Smooth muscle cell (in vitro differentiated cells): ENCODE data around the gene EGFR. TPM values are rescaled to one million over a fixed set of nuclear protein-coding genes. Genes with fewer than 3 reads are reported as not detected.

Source experiments
- DNase-seq: peaks from one replicate; lab custom pipeline; 2025; ENCODE audit not compliant: unreplicated experiment; lab: John Stamatoyannopoulos, UW
- H2AFZ ChIP-seq: fragments of 200-600 bp; sonication (generic); 2 replicates; pipeline ENCODE4 v1.6.0; 2016; ENCODE audit warnings: antibody characterized with exemption, low read depth, mild to moderate bottlenecking
- H3F3A ChIP-seq: fragments of 200-600 bp; sonication (generic); 2 replicates; pipeline ENCODE4 v1.6.0; 2017; ENCODE audit warnings: antibody characterized with exemption, low read depth
- H3K27ac ChIP-seq: fragments of 200-600 bp; sonication (generic); 2 replicates; pipeline ENCODE4 v1.5.1; 2016; ENCODE audit warnings: low read depth, mild to moderate bottlenecking
- H3K27me3 ChIP-seq: fragments of 200-600 bp; sonication (generic); 2 replicates; pipeline ENCODE4 v1.6.1; 2016; ENCODE audit warnings: low read depth, mild to moderate bottlenecking
- H3K36me3 ChIP-seq: fragments of 200-600 bp; sonication (generic); 2 replicates; pipeline ENCODE4 v1.5.1; 2016; ENCODE audit warnings: low read depth
- H3K4me1 ChIP-seq: fragments of 200-600 bp; sonication (generic); 2 replicates; pipeline ENCODE4 v1.5.1; 2016; ENCODE audit warnings: low read depth
- H3K4me2 ChIP-seq: fragments of 200-600 bp; sonication (generic); 2 replicates; pipeline ENCODE4 v1.6.0; 2016; ENCODE audit warnings: mild to moderate bottlenecking
- H3K4me3 ChIP-seq: fragments of 200-600 bp; sonication (generic); 2 replicates; pipeline ENCODE4 v1.5.1; 2016; ENCODE audit warnings: mild to moderate bottlenecking
- H3K79me2 ChIP-seq: fragments of 200-600 bp; sonication (generic); 2 replicates; pipeline ENCODE4 v1.6.0; 2016; ENCODE audit warnings: low read depth, mild to moderate bottlenecking
- H3K9ac ChIP-seq: fragments of 200-600 bp; sonication (generic); 2 replicates; pipeline ENCODE4 v1.6.0; 2016; ENCODE audit warnings: low read depth
- H3K9me3 ChIP-seq: fragments of 200-600 bp; sonication (generic); replicated peaks from 2 replicates; pipeline ENCODE4 v1.5.1; 2016; ENCODE audit warnings: low read depth
- H4K20me1 ChIP-seq: fragments of 200-600 bp; sonication (generic); 2 replicates; pipeline ENCODE4 v1.6.0; 2016; ENCODE audit warnings: low read depth
- CTCF ChIP-seq: fragments of 200-600 bp; sonication (generic); IDR thresholded peaks from 2 replicates; pipeline ENCODE4 v1.5.1; 2017; ENCODE audit warnings: borderline replicate concordance, mild to moderate bottlenecking, antibody characterized with exemption; ENCODE audit not compliant: insufficient read depth, poor library complexity, severe bottlenecking
- WGBS: methylation state at CpG from one replicate; pipeline ENCODE4 v1.1.7; 2016; ENCODE audit warnings: low lambda C conversion rate; 5-methylcytosine and 5-hydroxymethylcytosine counted together
- polyA plus RNA-seq: library from polyadenylated mRNA; unstranded; fragments of >200 nt; fragmentation: Nextera tagmentation; extraction: Ambion mirVana; gene quantifications from 2 replicates; pipeline ENCODE4 v1.2.1, GENCODE V29; 2016
- total RNA-seq: library from RNA; depleted of rRNA; stranded (reverse); fragments of >200 nt; gene quantifications from 2 replicates; pipeline ENCODE4 v1.2.3, GENCODE V29; 2014

EGFR gene
- total and polyA plus RNA-seq, 2 experiments from 2014 or later: 9.0 to 31.1 TPM

GRCh38 chr7:55161154-55161687 lies 142.4 kb downstream of the EGFR start:
- H3K4me2 ChIP-seq: no peak overlapping the region
- H3K4me3 ChIP-seq: no peak overlapping the region
- H3K9ac ChIP-seq: no peak overlapping the region
- H3K27me3 ChIP-seq: no peaks in the 10 kb centered on the region
- H3K9me3 ChIP-seq: no peaks in the 10 kb centered on the region
- no peak overlapping the region for H2AFZ ChIP-seq
- peaks cover 7% of the 10 kb centered on the region for H4K20me1 ChIP-seq
- H3K27ac ChIP-seq: peak overlapping the region; percentile 44
- no peaks in the 10 kb centered on the region for H3K36me3 ChIP-seq
- peaks cover 29% of the 10 kb centered on the region for H3F3A ChIP-seq
- peaks cover 8% of the 10 kb centered on the region for H3K4me1 ChIP-seq
- no peak for DNase-seq
- 95% methylated on average over 15 of the region's 16 CpGs for WGBS
- no peak for TF ChIP-seq CTCF
- H3K79me2 ChIP-seq: peaks cover 4% of the 10 kb centered on the region

GRCh38 chr7:55162476-55162875 lies 143.7 kb downstream of the EGFR start:
- Histone ChIP-seq H3K4me3 (no peak overlapping the region), H3K9ac (no peak overlapping the region), H2AFZ (no peak overlapping the region), H3K4me2 (no peak overlapping the region), H3F3A (peaks cover 29% of the 10 kb centered on the region), H3K36me3 (no peaks in the 10 kb centered on the region), H3K9me3 (no peaks in the 10 kb centered on the region), H3K27ac (no peak overlapping the region), H4K20me1 (peaks cover 7% of the 10 kb centered on the region), H3K4me1 (no peaks in the 10 kb centered on the region), H3K27me3 (no peaks in the 10 kb centered on the region), H3K79me2 (peaks cover 4% of the 10 kb centered on the region)
- DNase-seq: no peak
- WGBS: 85% methylated on average over 3 of the region's 3 CpGs
- no peak for TF ChIP-seq CTCF

- peaks cover 4% of the 10 kb centered on the region for H3K79me2 ChIP-seq
- H3K4me3 ChIP-seq: no peak overlapping the region
- H3K27me3 ChIP-seq: no peaks in the 10 kb centered on the region
- 83% methylated on average over 11 of the region's 11 CpGs for WGBS
- no peaks in the 10 kb centered on the region for H3K9me3 ChIP-seq
- H3K4me1 ChIP-seq: no peaks in the 10 kb centered on the region
- no peak for DNase-seq
- H4K20me1 ChIP-seq: no peaks in the 10 kb centered on the region
- no peak overlapping the region for H2AFZ ChIP-seq
- no peak for TF ChIP-seq CTCF
- peaks cover 22% of the 10 kb centered on the region for H3F3A ChIP-seq
- H3K4me2 ChIP-seq: no peak overlapping the region
- no peak overlapping the region for H3K27ac ChIP-seq
- no peak overlapping the region for H3K9ac ChIP-seq
- no peaks in the 10 kb centered on the region for H3K36me3 ChIP-seq
Observed at GRCh38 chr7:55163733-55164132, 144.9 kb downstream of the EGFR start.

GRCh38 chr7:55164527-55164926 lies 145.7 kb downstream of the EGFR start:
- DNase-seq: no peak
- no peak for TF ChIP-seq CTCF
- Histone ChIP-seq H3K36me3 (no peaks in the 10 kb centered on the region), H3K9me3 (no peaks in the 10 kb centered on the region), H3K4me1 (no peaks in the 10 kb centered on the region), H3K9ac (no peak overlapping the region), H3K27ac (no peak overlapping the region), H4K20me1 (no peaks in the 10 kb centered on the region), H2AFZ (no peak overlapping the region), H3K4me2 (no peak overlapping the region), H3K79me2 (peaks cover 4% of the 10 kb centered on the region), H3K27me3 (no peaks in the 10 kb centered on the region), H3K4me3 (no peak overlapping the region), H3F3A (peaks cover 14% of the 10 kb centered on the region)
- WGBS: 95% methylated on average over 2 of the region's 2 CpGs
